Measurements from ENCODE around the gene HMGN1.
A peak's percentile ranks its signal among the peaks of the same experiment; 100 is the strongest.
"Not testable (repeated sequence)": the region's sequence is repeated elsewhere in the genome, so short reads cannot be mapped to it uniquely, and the experiment has no call there.

The HMGN1 gene

DNA sequence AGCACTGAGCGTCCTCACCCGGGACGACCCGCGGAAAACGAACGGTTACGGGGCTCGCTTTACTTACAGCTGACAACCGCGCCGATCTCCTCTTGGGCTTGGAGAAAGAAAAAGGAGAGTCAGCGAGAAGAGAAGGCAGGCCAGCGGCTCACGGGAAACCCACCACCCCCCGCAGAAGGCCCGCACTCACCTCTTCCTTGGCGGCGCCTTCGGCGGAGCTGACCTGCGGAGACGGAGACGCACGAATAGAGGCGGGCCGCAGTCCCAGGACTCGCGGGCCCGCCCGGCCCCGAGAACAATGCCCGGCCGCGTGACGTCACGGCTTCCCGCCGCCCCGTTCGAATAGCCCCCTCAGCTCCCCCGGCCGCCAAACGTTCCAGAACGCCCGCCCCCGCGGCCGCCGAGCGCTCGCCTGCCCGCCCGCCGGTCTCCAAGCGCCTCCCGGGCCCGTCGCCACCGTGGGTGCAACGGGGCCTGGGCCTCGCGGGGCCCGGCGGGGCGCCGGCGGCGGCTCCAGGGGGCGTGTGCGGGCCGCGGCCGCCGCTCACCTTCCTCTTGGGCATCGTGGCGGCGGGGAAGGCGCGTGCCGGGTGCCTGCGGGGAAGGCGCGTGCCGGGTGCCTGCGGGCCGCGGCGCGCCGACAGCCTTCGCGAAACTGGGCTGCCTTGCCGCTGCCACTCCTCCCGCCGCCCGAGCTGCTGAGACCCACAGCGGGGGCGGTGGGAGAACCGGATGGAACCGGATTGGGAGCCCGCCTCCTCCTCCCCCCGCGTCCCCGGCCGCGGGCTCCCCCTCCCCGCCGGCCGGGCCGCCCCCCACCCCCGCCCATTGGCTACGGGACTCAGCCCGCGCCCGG is at the start of gene HMGN1:
HMGN1 (minus strand) TSS at position 734 of the 856 bp plus-strand sequence; CDS start at position 563, 171 bp downstream.
- DNase-seq, result peak; percentile 35

GRCh38 chr21:39397646-39398385 is 48.9 kb upstream of the HMGN1 start:
- no peak for DNase-seq

- no peak for DNase-seq
Measured at GRCh38 chr21:39392981-39393380, 44.1 kb upstream of the HMGN1 start.

DNA sequence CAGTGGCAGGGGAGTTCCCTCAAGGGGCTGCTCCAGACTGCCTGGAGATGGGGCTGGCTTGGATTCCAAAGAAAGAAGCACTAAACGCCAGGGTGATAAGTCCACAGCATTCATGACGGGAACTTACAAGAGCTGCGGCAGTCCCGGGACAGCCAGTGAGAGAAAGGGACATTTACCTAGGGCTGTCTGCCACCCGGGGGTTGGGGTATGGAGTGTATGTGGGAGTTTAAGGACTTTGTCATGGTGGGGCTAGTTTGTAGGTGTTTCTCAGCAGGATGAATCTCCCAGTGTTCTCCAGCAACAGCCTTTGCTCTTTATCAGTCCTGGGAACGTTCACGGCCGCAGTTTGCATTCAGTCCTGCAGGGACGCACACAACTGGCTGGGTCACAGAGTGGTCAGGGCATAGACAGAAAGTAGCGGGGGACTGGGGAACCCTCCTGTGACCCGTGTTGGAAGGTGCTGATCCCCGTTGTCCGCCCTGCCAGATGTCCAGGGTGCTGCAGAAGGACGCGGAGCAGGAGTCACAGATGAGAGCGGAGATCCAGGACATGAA is 41.4 kb upstream of the HMGN1 start:
- no peak for DNase-seq

DNA sequence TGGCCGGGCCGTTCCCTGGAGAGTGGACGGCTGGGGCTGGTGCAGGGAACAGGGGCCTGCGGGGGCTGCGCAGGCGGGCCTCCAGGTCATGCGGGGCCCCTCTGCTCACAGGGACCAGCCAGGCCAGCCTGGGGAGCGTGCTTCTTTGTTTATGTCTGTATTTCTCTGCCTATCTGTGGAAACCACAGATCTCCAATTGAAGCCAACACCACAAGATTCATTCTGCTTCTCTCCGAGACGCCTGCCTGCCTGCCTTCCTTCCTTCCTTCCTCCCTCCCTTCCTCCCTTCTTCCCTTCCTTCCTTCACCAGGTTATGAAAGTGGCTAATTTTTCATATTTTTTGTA is 39.9 kb upstream of the HMGN1 start:
- no peak for DNase-seq

DNA sequence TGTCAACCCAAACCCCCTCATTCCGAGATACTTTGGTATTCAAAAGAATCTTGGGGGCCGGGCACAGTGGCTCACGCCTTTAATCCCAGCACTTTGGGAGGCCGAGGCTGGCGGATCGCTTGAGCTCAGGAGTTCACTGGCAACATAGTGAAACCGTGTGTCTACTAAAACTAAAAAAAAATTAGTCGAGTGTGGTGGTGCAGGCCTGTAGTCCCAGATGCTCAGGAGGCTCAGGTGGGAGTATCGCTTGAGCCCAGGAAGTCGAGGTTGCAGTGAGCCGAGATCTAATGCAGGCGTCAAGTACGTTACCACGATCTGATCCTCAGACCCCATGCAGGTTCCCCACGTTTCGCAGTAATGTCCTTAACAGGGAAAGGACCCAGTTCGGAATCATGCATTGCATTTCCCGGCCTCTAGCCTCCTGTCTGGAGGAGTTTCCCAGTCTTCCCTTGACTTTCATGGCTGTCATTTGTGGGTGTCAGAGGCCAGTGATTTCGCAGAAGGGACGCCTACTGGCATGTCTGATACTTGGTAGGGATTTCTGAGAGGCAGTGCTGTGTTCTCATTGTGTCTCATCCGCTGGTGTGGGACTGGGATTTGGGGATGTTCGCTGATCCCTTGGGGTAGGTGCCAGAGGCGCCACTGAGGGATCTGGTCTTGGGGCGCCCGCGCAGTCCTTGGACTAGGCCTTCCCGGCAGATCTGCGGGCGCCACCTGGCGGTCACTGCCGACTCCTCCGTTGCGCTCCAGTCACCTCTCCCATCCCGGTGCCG is 39.3 kb upstream of the HMGN1 start:
- DNase-seq, result peak; percentile 75

DNA sequence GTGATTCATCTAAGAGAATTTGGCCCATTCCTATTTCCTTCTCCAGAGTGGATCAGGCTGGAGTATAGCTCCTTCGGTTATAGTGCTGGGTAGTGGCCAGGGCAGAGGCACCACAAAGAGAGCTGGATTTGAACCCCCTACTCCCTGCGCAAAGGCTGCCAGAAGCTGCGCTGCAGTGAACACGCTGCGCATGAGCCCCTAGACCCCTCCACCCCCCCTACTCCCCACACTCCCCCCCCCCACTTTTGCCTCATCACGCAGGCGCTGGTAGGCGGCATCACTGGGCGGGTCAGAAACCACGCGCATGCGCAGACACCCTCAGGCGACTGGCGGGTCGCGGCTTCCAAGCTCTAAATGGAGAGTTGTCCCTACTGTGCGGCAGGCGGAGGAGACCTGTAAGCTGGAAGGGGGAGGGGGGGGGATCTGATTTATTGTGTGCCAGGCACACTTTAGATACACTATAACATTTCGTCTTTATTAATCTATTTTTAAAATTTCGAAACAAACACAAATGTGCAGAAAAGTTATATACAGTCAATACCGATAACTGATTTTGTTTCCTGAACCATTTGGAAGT is 38.7 kb upstream of the HMGN1 start:
- peak; percentile 86 for DNase-seq

GRCh38 chr21:39386899-39387298 is 38.0 kb upstream of the HMGN1 start:
- DNase-seq, result no peak

DNA sequence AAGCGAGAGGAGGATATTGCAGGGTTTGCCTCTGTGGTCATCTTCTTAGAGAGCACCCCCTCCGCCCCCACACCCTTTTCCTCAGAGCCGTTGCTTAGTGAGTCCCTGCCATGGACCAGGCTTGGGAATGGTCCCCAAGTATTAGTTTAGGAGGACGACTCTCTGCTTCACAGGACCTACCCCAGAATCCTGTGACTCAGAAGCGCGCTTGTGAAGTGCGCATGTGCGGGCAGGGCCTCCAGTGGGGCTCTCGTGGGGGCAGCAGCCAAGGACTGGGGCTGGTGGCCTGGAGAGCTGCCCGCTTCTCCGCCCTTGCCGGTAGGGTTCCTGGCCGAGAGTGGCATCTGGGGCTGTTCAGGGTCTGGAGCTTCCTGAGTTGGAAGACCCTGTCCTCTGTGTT is 37.3 kb upstream of the HMGN1 start:
- no peak for DNase-seq

DNA sequence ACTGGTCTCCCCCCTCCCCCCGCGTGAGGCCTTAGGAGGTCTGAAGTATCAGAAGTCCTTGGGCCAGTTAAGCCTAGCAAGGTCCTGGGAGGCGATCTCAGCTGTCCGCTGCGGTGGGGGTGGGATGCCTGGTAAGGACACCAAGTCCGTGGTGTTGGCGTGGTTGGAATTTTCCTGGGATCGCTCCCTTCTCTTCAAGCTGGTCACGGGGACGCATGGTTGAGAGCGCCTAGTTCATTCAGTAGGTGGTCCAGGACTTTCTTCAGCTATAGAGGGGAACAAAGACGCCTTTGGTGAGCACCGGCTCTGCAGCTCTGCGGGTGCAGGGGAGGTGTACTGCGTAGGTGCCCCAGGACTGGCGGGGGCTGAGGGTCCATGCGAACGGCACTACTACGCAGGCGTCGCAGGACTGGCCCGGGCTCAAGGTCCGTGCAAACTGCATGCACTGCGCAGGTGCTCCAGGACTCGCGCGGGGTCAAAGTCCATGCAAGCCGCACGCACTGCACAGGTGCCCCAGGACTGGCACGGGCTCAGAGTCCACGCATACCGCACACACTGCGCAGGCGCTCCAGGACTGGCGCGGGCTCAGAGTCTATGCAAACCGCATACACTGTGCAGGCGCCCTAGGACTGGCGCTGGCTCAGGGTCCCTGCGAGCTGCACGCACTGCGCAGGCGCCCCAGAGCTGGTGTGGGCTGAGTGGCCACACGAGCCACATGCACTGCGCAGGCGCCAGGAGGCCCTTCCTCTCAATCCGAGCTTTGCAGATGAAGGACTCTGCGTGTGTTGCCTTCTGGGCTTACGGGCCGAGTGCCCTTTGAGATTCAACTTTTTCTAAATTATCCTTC is 36.6 kb upstream of the HMGN1 start:
- DNase-seq, result no peak

GRCh38 chr21:39384674-39385298 is 35.9 kb upstream of the HMGN1 start:
- DNase-seq, result no peak

DNA sequence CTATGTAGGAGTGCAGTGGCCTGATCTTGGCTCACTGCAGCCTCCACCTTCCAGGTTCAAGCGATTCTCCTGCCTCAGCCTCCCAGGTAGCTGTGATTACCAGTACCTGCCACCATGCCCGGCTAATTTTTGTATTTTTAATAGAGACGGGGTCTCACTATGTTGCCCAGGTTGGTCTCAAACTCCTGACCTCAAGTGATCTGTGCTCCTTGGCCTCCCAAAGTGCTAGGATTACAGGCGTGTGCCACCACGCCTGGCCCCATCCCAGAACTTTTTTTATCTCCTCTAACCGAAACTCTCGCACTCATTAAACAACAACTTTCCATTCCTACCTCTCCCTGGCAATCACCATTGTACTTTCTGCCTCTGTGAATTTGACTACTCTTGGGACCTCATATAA is 33.2 kb upstream of the HMGN1 start:
- not testable (repeated sequence) for DNase-seq

- DNase-seq, result no peak
Measured at GRCh38 chr21:39381009-39381408, 32.1 kb upstream of the HMGN1 start.

- DNase-seq, result peak; percentile 73
Measured at GRCh38 chr21:39379986-39380891, 31.4 kb upstream of the HMGN1 start.

- DNase-seq, result no peak
Measured at GRCh38 chr21:39377444-39378050, 28.7 kb upstream of the HMGN1 start.

- DNase-seq, result no peak
Measured at GRCh38 chr21:39375446-39375845, 26.6 kb upstream of the HMGN1 start.

DNA sequence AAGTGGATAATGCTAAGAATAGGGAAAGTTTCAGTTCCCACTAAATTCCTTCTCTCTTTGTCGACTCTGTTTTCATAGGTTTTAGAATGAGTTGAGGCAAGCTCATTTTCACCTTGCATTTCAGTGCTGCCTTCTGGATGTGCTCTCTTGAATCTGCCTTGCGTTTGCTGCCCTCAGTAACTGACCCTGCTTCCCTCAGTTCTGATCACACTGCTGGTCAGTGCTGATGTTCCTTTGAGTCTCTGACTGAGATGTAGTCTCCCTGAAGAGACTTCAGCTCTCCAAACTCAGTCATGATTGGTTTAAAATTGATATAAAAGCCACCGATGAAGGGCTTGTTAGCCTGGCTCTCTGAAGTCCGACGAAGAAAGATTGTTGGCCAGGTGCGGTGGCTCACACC is 25.2 kb upstream of the HMGN1 start:
- DNase-seq, result no peak

DNA sequence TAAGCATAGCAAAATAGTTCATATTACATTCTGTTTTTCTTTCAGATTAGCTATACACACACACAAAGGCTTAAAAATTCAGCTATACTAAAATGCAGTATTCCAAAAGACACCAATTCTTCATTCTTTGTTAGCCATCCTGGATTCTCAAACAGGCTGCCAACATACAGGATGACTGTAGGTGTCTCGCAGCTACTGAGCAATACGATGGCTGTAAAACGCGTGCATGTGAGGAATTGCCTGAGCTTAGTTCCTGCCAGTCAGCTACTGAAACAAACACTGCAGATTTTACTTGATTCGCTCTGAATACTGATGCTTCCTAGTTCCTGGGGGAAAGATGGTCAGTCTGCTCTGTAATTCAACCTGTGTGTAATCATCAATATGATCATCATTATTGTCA is 24.7 kb upstream of the HMGN1 start:
- no peak for DNase-seq

GRCh38 chr21:39369896-39370288 is 21.0 kb upstream of the HMGN1 start:
- not testable (repeated sequence) for DNase-seq

- no peak for DNase-seq
Measured at GRCh38 chr21:39367783-39368182, 18.9 kb upstream of the HMGN1 start.

All from 8988T (cell line).